A549 (cell line): ENCODE data around the gene PRR15L.

Source experiments
- CTCF ChIP-seq: fragments of >200 bp; sonication (Bioruptor Twin); formaldehyde crosslinking; IDR thresholded peaks from 3 replicates; pipeline ENCODE4 v1.5.1; 2016
- MAX ChIP-seq: IDR thresholded peaks from 2 replicates; pipeline ENCODE4 v1.6.1; 2012
- POLR2A ChIP-seq: IDR thresholded peaks from 2 replicates; pipeline ENCODE4 v1.6.1; 2012; ENCODE audit warnings: mild to moderate bottlenecking, low read length

GRCh38 chr17:47907932-47908562 is 49.6 kb downstream of the PRR15L start:
- no peak for TF ChIP-seq CTCF
- TF ChIP-seq MAX, result no peak
- TF ChIP-seq POLR2A, result no peak
